AG09319 (cell line): ENCODE measurements around the gene PRDM11.

Experiments
- DNase-seq: peaks from one replicate; pipeline ENCODE4 v3.0.0-alpha.2; 2010; ENCODE audit warnings: low read depth; ENCODE audit errors: extremely low read depth
- TF ChIP-seq, protein P1 (sequence below): IDR thresholded peaks from 2 replicates; pipeline ENCODE4 v1.5.1; 2011; ENCODE audit warnings: low read depth, mild to moderate bottlenecking, inconsistent platforms, low read length, moderate library complexity

The PRDM11 gene

DNA sequence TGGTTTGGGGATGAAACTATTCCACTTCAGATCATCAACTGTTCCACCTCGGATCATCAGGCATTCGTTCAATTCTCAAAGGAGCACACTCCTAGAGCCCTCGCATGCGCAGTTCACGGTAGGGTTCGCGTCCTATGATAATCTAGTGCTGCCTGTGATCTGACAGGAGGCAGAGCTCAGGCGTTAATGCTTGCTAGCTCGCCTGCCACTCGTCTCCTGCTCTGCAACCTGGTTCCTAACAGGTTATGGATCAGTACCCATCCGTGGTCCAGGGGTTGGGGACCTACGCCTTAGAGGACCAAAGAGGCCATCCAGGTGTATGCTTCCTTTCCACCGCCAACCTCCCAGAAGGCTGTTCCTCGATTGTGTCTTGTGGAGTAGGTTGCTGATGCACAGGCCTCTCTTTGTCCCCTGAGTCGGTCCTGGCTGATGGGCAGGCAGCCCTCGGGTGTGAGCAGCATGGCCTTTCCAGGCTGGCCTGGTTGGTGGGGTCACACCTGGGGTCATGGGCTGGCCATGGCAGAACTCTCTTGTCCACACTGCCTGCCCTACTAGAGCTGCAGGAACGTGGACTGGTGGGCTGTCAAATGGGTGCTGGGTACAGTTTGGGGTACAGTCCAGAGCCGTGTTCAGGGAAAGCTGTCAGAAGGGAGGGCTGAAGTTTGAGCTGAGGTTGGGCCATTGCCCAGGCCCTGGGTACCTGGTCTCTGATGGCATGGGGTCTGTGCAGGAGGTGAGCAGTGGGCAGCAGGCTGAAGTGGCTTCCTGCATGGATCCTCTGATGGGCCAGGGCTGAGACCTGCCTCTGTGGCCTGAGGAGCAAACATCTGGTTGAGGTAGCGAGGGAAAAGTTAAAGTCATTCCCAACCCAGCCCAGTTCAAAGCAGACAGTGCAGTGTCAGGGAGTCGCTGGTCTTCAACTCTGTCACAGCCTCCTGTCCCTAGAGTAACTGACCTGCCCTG is 11.1 kb downstream of the PRDM11 start:
- TF ChIP-seq, protein P1, sequence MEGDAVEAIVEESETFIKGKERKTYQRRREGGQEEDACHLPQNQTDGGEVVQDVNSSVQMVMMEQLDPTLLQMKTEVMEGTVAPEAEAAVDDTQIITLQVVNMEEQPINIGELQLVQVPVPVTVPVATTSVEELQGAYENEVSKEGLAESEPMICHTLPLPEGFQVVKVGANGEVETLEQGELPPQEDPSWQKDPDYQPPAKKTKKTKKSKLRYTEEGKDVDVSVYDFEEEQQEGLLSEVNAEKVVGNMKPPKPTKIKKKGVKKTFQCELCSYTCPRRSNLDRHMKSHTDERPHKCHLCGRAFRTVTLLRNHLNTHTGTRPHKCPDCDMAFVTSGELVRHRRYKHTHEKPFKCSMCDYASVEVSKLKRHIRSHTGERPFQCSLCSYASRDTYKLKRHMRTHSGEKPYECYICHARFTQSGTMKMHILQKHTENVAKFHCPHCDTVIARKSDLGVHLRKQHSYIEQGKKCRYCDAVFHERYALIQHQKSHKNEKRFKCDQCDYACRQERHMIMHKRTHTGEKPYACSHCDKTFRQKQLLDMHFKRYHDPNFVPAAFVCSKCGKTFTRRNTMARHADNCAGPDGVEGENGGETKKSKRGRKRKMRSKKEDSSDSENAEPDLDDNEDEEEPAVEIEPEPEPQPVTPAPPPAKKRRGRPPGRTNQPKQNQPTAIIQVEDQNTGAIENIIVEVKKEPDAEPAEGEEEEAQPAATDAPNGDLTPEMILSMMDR, result no peak
- no peak for DNase-seq

DNA sequence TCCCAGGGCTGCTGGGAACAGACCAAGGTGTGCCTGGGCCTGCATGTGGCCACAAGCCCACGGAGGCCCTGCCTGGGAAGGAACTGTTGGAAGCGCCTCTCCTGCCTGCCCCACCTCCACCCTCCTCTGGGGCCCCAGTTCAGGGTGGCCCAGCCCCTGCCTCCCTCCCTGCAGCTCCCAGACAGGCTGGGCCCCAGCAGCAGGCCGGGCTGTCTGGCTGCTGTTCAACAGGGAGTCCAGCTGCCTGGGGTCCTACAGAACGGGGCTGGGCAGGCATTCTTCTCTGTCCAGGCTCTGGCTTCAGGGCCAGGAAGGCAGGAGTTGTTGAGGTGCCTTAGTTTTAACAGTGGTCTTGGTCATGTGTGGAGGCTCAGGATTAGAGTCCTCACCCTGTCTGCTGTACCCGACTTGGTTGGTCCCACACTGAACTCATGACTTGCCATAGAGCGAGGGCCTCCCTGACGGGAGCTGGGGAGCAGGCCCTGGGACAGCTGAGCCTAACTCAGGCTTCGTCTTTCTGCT is 11.8 kb downstream of the PRDM11 start:
- TF ChIP-seq, protein P1, result no peak
- no peak for DNase-seq

DNA sequence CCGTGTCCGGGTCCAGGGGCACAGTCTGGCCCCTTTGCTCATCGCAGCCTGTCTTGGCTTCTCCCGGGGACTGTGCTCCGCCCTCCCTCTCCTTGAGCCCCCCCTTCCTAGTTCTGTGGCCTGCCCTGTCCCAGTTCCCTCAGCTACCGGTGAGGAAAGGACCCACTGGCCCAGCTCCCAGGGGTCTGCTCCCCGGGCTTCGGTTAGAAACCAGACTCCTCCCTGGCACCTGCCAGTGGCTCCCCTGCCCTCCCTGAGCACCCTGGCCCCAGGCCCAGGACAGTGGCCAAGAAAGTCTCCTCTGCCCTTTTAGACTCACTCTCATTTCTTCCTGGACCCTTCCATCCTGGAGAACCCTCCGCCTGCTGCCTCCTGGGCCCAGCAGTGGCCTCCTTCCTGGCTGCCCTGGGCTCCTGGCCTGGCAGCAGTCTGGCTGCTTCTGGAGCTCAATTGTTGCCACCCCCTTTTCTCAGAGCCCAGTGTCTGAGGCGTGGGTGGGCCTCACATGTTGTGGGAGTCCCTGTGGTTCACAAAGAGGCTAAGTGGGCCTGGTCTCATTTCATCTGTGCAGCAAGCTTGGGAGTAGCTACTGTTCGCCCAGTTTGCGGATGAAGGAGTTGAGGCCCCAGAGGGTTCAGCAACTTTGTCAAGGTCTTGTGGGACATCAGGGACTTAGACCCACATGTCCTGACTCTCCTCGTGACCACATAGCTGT is 12.6 kb downstream of the PRDM11 start:
- DNase-seq, result no peak
- TF ChIP-seq, protein P1, result no peak

DNA sequence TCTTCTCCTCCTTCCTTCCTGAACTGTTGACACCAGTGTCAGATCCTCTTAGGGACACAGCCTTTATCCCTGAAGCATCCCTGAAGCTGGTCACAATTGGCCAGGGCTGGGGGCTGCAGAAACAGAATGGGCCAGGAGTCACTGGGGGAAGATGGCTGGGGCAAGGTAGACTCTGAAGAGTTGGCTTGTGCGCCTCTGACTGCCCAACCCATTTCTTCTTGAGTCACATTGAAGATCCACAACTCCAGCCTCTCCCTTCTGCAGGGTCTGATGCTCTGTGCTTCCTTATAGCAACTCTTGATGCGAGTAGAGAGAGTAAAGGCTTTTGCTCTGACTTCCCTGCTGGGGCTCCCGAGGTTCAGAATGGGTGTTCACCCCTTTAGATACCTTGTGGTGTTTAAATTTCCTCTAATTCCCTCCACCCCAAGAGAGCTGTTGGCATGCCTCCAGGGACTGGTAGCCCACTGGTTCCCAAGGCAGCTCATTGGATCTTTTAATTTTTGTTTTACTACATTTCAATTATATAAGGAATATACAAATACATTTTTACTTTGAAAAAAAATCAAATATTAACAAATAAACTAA is 13.4 kb downstream of the PRDM11 start:
- TF ChIP-seq, protein P1, result no peak
- no peak for DNase-seq

DNA sequence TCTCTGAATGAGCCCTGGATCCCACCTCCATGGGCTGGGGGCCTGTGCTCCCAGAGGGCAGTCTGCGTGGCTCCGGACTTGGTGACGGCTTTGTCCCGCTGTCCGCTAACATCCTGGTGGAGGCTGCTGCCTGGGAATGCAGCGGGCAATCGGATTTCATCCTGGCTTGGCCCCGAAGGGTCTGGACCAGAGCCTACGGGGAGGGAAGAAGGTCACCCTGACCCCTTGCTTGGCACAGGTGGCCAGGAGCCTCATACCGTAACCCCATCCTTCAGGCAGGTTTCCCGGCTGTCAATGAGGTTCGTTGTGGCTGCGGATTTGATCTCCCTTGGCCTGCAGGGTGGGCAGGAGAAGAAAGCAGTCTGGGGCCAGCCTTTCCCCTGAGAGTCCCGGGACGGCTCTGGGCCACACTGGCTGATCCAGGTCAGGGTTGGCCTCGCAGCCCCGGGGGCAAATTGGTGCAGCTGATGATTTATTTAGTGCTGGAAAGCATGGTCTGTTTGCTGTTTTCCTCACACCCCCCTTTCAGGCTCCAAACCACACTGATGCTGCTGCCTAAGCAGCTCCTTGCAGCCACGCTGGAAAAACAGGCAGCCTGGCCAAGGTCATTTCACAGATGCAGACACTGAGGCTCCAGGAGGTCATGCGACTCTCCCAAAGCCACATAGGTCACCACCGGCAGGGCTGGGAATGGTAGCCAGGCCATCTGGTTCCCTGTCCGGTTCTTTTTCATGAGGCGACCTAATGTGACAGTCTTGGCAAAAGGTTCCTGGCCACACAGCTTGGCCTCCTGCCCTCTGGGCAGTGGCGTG is 15.0 kb downstream of the PRDM11 start:
- TF ChIP-seq, protein P1, result no peak

DNA sequence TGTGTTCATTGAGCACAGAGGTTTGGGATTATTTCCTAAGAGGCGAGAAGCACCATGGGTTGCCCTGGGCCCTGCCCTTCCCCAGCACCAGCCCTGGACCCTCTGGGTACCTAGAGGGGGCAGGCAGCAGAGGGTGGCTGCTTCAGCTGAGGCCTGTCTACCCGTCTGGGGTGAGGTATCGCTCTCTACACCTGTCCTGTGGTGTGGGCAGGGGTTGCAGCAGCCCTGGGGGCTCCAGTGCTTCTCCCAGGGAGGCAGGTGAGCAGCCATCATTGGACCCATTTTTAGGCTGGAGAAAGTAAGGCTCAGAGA is 15.6 kb downstream of the PRDM11 start:
- no peak for DNase-seq
- TF ChIP-seq, protein P1, result no peak

More for the DNA sequence above, 15.0 kb downstream of the PRDM11 start:
- DNase-seq, result no peak
